Right lung (tissue), 10 donors: ENCODE data around the gene PIGB. TPM values are rescaled to one million over a fixed set of nuclear protein-coding genes. Genes with fewer than 3 reads are reported as not detected.
"Not testable (repeated sequence)": the region's sequence is repeated elsewhere in the genome, so short reads cannot be mapped to it uniquely, and the experiment has no call there.

Source experiments
- DNase-seq, 2 donors: peaks; one replicate each; pipeline ENCODE4 v3.0.0-alpha.2; 2013
- long read RNA-seq, 8 donors: transcript quantifications; one replicate each; lab custom pipeline, GENCODE V29; 2026
- polyA plus RNA-seq, 5 donors: library from polyadenylated mRNA; unstranded; fragments of 120-200 nt; gene quantifications; one replicate each; pipeline versions ENCODE4 v1.2.1 to v1.2.3, GENCODE V29; 2013; ENCODE audit warnings: inconsistent platforms in 1 of 5, low replicate concordance in 1 of 5; ENCODE audit not compliant: insufficient read length in 5 of 5, insufficient read depth in 1 of 5

PIGB gene
- polyA plus RNA-seq = 10 to 100 TPM; 17.5 to 23.3 (median 20.4) TPM
- long read RNA-seq, donor 1, transcript PIGB-201 (12 exons, 2,172 nt) = major isoform, 6 of 58 reads
- long read RNA-seq, donor 1, partial matches to known transcripts = 45 of 58 reads
- long read RNA-seq, donor 1, other reads (novel, unspliced or antisense) = 5 of 58 reads
- long read RNA-seq, donor 2, partial matches to known transcripts = 0 of 4 reads
- long read RNA-seq, donor 2, other reads (novel, unspliced or antisense) = 0 of 4 reads
- long read RNA-seq, donor 3, partial matches to known transcripts = 39 of 59 reads
- long read RNA-seq, donor 3, other reads (novel, unspliced or antisense) = 18 of 59 reads
- long read RNA-seq, donor 4, partial matches to known transcripts = 7 of 11 reads
- long read RNA-seq, donor 4, other reads (novel, unspliced or antisense) = 0 of 11 reads
- long read RNA-seq, donor 5, partial matches to known transcripts = 5 of 10 reads
- long read RNA-seq, donor 5, other reads (novel, unspliced or antisense) = 0 of 10 reads
- long read RNA-seq, donor 6, partial matches to known transcripts = 50 of 57 reads
- long read RNA-seq, donor 6, other reads (novel, unspliced or antisense) = 0 of 57 reads
- long read RNA-seq, donor 7, partial matches to known transcripts = 0 of 1 reads
- long read RNA-seq, donor 7, other reads (novel, unspliced or antisense) = 0 of 1 reads
- long read RNA-seq, donor 8, partial matches to known transcripts = 0 of 13 reads
- long read RNA-seq, donor 8, other reads (novel, unspliced or antisense) = 12 of 13 reads

DNA sequence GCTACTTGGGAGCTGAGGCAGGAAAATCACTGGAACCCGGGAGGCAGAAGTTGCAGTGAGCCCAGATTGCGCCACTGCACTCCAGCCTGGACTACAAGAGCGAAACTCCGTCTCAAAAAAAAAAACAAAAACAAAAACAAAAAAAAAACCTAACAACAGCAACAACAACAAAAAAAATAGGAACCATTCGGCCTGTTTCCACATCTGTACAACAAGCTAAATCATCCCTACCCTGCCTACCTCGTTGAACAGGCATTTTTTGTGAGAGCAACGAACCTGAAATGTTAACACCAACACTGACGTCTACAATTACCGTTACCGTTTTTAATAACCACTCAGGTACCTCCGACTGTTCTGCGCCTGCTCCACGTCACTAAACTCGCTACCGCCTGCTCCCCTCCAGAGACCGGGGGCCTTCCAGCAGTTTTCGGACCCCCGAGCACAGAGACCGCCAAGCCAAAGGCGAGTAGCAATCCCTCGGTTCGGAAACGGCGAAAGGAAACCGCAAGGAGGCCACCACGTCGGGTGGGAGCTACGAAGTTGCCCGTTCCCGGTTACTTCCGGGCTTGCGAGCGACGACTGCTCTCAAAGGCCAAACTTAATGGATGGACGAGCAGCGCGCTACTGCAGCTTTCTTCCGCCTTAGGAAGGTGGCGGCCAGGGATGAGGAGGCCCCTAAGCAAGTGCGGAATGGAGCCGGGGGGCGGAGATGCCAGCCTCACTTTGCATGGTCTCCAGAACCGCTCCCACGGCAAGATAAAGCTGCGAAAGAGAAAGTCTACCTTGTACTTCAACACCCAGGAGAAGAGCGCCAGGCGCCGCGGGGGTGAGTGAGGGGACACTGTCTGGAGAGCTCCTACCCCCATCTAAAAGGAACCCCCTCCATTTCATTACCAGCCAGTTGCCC, at the start of gene PIGB, which contains the start of gene PIGBOS1:
Gene PIGB (plus strand): TSS at position 635 of the 907 bp plus-strand sequence. CDS start 29 bp downstream, at position 664.
Gene PIGBOS1 (minus strand): TSS at position 536 of the 907 bp plus-strand sequence. CDS start 1,331 bp downstream, outside the sequence.
- peak; percentile 86 to 88 for DNase-seq

DNA sequence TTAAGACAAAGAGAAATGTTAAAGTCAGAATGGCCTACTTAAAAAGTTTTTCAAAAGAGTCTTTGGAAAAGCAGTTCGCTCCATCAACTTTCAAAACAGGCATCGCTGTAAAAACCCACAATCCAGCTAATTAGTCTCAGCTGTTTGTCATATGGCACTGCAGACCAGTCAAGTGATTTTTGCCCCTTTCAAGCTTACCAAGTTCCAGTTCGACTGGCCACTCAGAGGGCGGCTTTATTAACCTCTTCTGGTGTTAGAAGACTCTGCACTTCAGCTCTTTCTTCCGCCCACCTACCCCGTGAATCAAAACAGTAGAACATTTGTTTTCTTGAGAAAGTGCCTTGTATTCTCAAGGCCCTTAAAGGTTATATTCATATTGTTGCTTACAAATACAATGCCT, 48.7 kb upstream of the PIGB start:
- DNase-seq = no peak

DNA sequence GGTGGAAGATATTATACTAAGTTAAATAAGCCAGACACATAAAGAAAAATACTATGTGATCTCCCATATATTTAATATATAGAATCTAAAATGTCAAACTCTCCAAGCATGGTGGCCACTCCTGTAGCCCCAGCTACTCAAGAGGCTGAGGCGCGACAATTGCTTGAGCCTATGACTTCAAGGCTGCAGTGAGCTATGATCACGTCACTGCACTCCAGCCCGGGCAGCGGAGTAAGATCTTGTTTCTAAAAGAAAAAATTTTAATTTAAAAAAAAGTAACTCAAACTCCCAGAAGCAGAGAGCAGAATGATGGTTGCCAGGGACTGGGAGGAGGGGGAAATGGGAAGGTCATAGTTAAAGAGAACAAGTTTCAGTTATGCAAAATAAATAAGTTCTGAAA, 42.7 kb upstream of the PIGB start:
- DNase-seq = no peak

DNA sequence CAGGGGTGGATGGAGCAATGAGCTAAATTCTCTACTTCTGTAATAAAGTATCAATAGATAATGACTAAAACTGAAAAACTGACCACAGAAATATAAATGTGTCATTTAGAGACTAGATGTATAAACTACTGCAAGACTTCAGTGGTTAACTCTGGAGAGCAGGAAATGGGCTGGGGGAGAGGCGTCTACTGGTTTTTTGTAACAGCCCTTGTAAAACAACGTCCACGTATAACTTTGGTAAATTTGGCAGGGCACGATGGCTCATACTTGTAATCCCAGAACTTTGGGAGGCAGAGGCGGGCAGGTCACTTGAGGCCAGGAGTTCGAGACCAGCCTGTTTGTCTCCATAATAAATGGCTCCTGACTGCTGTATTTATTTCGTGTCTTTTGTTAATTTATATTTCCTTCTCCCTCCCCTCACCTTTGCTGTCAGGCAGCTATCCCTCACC, 41.9 kb upstream of the PIGB start:
- DNase-seq = no peak

DNA sequence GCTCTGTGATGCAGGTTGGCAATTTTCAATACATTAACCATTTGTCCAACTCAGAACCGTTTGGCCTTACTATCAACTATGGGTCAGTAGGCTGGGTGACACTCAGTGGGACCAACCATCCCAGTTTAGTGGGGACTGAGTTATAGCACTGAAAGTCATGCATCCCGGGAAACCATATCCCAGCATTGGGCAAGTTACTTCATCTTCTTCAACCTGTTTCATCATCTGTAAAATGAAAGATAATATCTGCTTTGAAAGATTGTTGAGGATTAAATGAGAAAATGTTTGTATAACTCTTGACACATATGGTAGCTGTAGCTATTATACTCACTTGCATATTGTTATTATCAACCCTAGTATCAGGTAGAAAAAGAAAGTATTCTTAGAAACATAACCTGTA, 41.3 kb upstream of the PIGB start:
- no peak for DNase-seq

DNA sequence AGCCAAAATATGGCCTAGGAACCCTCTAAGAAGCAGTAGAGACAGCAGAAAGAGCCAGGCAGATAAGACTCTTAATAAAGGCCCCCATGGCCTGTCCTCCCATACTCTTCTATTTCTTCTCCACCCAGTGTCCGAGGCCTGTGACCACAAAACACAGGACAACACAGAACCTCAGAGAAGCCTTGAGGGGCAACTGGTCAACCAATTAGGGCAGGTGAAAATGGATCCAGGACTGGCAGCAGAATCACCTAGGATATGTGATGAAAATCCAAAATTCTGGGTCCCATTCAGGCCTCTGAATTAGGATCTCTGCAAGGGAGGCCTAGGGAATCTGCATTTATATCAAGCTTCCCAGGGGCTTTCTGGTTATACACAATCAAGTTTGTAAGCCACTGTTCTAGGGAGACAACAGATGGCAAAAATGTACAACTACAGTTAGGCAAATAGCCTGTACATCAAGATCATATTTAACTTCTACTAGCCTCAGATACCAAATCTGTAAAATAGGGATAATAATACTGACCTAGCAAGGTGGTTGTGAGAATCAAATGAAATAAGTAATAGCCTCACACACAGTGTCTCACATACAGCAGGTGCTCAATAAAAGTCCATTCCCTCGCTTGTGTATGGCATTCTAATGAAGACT, 39.8 kb upstream of the PIGB start:
- DNase-seq = no peak

DNA sequence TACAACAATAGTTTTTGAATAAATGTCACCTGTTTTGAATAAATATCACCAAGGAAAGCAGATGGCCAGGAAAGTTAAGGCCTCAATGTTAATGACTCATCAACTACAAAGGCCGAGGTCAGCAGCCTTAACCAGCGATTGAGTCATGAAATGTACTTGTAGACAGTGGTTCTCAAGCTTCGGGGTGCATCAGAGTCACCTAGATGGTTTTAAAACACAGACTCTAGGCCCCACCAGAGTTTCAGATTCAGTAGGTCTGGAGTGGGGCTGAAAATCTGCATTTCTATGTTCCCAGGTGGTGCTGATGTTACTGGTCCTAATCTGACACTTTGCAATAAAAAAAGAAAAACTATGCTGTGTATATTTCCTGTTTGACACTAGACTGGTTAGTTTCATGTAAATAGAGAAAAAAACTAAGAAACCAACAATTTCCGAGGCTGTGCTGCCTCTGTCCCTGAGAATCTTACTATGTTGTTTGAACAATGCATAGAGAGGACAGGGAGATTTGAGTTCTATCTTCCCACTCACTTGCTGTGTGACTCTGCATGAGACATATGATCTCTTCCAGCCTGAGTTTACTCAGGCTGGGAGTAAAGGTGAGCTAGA, 39.2 kb upstream of the PIGB start:
- no peak for DNase-seq

DNA sequence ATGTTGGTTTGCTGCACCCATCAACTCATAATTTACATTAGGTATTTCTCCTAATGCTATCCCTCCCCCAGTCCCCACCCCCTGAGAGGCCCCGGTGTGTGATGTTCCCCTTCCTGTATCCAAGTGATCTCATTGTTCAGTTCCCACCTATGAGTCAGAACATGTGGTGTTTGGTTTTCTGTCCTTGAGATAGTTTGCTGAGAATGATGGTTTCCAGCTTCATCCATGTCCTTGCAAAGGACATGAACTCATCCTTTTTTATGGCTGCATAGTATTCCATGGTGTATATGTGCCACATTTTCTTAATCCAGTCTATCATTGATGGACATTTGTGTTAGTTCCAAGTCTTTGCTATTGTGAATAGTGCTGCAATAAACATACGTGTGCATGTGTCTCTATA, 38.4 kb upstream of the PIGB start:
- DNase-seq = not testable (repeated sequence)

DNA sequence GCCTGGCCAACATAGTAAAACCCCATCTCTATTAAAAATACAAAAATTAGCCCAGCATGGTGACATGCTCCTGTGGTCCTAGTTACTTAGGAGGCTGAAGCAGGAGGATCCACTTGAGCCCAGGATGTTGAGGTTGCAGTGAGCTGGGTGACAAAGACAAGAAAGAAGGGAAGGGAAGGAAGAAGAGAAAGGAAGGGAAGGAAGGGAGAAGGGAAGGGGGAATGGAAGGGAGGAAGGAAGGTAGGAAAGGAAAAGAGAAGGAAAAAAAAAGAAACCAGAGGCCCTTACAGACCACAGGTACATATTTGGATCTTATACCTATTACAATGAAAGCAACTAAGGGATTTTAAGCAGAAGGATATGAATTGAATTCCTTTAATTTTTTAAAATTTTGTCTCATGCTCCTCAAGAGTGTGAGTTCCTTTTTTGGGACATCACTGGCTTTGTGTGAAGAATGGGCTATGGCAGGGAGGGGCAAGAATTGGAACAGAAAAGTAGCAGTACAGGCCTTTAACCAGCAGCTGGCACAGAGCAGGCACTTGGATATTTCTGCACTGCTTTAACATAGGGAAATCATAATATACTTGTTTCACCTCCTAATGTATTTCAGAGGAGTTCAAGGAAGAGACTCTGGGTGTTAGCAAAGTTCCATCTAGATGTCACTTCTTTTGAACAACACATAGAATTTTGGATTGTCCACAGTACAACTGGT, 37.3 kb upstream of the PIGB start:
- DNase-seq = no peak

DNA sequence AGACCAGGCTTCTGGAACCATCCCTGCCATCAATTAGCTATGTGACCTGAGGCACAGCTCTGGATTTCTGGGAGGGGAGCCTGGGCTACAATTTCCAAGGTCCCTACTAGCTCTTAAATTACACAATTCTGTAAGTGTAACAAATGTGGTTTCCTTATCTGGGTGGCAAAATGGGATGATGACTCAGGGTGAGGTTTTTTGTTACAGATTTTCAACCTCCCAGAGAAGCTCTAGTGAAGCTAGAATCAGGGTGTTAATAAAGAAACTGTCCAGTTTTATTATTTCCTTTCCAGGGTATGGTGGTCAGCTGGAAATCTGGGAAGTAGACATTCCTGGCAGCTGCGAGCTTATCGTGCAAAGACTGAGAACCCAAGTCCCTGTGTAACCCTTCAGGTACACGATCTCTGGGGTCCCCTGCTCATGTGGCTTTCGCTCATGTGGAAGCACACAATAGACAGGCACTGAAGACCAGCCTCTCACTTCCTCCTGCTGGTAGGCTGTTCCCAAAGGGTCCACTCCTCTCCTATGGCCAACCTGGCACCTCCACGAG, 36.7 kb upstream of the PIGB start:
- DNase-seq = no peak

DNA sequence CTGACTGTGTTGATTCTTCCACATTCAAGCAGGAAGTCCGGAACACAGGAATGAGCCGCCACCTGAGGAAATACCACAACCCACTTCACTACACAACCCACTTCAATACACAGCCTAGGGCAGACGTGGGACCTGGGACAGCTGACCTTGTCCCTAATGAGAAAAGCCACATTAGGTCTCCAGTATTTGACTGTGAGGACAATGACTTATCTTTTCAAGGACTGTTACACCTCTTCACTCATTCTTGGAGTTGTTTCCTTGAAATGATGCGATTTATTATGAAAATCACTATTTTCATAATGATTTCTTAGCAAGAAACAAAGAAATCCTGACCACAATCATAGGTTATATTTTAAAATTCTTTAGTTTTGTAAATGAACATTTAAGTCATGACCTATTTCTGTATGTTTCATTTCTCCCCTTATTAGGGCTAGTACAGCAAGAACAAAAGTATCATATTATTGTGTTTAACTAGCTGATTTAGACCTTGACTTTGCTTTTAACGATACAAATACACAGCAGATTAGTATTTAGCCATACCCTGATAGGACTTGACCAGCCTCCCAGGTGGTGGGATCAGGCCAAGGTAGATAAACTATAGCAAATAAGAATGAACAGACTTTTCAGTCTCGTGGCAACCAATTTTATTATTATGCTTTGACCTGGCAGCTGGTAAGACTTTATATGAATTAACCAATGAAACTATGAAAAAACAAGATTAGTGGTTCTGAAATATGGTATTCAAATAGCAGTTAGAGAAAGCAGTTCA, 35.5 kb upstream of the PIGB start:
- no peak for DNase-seq

DNA sequence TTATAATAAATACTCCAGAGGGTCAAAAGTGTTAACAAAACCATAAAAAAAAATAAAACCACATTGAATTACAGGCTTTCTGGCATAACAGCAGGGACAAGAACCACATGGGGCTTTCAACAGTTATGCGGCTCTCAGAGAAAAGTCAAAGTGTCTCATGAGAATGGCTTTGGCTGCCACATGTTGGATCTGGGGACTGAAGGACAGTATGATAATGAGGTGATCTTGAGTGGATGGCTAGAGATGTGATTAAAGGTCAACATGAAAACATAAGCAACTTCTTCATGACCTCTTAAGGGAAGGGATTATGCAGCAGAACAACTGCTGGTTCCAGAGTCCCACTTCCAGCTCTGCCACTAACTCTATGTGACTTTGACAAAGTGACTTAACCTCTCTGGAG, 34.6 kb upstream of the PIGB start:
- DNase-seq = no peak

DNA sequence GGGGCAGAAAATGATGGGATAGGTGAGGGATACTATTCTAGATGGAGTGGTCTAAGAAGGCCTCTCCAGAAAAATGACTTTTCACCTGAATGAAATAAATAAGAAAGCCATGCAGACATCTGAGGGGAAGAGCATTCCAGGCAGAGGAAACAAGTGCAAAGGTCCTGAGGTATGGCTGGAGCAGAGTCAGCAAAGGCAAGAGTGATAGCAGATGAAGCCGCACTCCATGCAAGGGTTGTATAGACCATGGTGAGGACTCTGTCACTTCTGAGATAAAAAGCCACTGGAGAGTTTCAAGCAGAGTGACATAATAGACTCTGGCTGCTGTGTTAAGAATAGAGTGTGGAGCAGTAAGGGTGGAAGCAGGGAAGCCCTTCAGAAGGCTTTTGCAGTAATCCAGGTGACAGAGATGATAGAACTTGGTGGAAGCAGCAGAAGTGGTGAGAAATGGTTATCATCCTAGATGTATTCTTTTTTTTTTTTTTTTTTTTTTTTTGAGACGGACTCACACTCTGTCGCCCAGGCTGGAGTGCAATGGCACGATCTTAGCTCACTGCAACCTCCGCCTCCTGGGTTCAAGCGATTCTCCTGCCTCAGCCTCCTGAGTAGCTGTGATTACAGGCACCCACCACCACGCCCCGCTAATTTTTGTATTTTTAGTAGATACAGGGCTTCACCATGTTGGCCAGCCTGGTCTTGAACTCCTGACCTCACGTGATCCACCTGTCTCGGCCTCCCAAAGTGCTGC, 32.4 kb upstream of the PIGB start:
- not testable (repeated sequence) for DNase-seq

DNA sequence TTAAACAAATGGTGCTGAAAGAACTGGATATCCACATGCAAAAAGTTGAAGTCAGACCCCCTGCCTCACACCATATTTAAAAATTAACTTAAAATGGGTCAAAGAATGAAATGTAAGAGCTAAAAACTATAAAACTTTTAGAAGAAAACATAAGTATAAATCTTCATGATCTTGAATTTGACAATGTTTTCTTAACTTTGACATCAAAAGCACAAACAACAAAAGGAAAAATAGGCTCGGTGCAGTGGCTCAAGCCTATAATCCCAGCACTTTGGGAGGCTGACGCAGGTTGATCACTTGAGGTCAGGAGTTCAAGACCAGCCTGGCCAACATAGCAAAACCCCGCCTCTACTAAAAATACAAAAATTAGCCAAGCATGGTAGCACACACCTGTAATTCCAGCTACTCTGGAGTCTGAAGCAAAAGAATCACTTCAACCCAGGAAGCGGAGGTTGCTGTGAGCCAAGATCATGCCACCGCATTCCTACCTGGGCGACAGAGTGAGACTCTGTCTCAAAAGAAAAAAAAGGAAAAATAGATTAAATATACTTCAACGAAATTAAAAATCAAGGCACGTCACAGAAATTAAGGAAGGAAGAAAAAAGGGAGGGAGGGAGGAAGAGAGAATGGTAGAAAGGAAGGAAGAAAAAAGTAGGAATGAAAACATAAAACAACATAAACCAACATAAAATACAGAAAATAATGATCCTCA, 30.9 kb upstream of the PIGB start:
- no peak for DNase-seq

DNA sequence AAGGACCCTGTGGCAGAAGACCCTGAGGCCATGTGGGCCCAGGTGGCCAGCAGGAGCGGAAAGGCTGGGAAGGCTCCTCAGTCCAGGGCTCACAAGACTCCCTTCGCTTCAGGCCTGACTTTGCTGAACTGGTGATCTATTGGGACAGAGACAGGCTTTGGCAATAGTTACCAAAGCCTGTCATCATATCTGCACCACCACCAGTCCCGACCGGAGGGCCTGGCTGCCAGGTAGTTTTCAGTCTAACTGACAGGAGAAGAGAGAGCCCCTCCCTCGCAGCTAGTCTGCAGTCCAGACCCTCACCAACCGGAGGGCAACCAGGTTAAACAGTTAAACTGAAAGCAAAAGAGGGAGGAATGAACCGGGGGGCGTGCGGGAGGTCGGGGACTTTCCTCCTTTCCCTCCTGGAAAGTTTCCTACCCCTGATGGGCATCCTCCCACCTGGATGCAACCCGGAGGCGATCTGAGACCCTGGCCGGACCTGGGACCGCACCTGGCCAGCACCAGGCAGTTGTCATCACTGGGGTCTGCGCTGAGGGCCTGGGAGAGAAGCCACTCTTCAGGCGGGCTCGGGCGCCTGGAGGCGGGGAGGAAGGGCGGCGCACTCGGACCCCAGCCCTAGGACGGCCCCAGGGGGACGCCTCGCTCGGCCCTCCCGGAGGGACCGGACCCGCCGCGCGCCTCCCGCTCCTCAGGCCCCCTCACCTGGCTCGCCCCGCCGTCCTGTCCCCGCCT, 29.8 kb upstream of the PIGB start:
- peak; percentile 59 to 67 for DNase-seq

DNA sequence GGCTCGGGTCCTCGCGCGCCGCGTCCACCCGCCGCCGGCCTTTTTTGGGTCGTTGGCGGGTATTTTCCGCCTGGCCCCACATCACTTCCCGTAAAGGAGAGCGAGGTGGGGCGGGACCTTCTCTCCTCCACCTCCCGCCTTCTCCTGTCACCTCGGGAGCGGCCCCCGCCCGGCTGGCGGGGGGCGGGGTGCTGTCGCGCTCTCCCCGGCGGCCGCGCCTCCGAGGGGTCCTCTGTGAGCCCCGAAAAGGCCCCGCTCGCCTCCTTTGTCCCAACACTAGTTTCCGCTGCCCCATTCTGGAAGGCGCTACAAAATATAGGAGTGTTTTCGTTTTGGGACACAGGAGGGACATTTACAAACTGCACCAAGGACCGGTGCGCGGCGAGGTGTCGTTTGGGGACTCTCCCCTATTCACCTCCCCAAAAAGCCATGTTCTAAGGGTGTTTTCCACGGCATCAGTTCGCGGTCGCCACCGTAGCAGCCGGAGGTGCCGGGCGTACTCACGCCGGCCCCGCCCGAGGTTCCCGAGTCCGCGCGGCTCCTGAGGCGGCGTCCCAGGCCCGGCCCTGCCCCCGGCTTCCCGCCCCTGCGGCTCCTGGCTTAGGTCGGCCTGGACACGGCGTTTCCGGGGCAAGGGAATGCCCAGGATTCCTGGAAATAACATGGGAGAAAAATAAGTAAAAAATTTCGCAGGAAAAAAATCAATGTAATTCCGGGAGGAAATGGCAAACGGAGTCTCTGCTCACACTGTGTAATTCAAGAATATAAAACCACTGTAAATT, 29.1 kb upstream of the PIGB start, which contains the start of gene RAB27A:
Gene RAB27A (minus strand): TSS at position 68 of the 782 bp plus-strand sequence. CDS start 54,879 bp downstream, outside the sequence.
- DNase-seq = peak; percentile 66 to 78
